Body of pancreas (tissue), 4 donors: ENCODE results near the gene RAB13. TPM values are rescaled to one million over a fixed set of nuclear protein-coding genes. Genes with fewer than 3 reads are reported as not detected.
"Not testable (repeated sequence)": the region's sequence is repeated elsewhere in the genome, so short reads cannot be mapped to it uniquely, and the experiment has no call there.

Source experiments
- ATAC-seq: fragments of 150-250 bp; one replicate; pipeline ENCODE4 v1.9.1; 2016
- DNase-seq, 4 donors: peaks; one replicate each; pipeline ENCODE4 v3.0.0-alpha.2; 2019
- H3K27ac ChIP-seq, 4 donors: fragments of 200-600 bp; sonication (generic); 1 replicate in 3 of 4; 2 replicates in 1 of 4; pipeline versions ENCODE4 v1.5.1 to v1.6.1; 2016 to 2019; ENCODE audit warnings: mild to moderate bottlenecking in 1 of 4, mixed read lengths in 1 of 4, moderate library complexity in 1 of 4
- H3K27me3 ChIP-seq, 2 donors: fragments of 200-600 bp; sonication (generic); one replicate each; pipeline ENCODE4 v1.6.0; 2016; ENCODE audit warnings: mild to moderate bottlenecking in 1 of 2
- H3K36me3 ChIP-seq, 2 donors: fragments of 200-600 bp; sonication (generic); replicated peaks in 1 of 2; 2 replicates each; pipeline ENCODE4 v1.5.1; 2016; ENCODE audit warnings: low read depth in 2 of 2; ENCODE audit not compliant: insufficient read depth in 1 of 2
- H3K4me1 ChIP-seq: fragments of 200-600 bp; sonication (generic); one replicate; pipeline ENCODE4 v1.6.0; 2016
- H3K4me3 ChIP-seq, 2 donors: fragments of 200-600 bp; sonication (generic); 1 replicate in 1 of 2; 2 replicates in 1 of 2; pipeline ENCODE4 v1.5.1; 2016 to 2019
- H3K9me3 ChIP-seq, 3 donors: fragments of 200-600 bp; sonication (generic); 1 replicate in 2 of 3; 2 replicates in 1 of 3; pipeline ENCODE4 v1.5.1; 2016
- POLR2A ChIP-seq, 3 donors: fragments of 450-650 bp; IDR thresholded peaks; one replicate each; pipeline ENCODE4 v1.6.1; 2016; ENCODE audit warnings: antibody characterized with exemption in 3 of 3, mild to moderate bottlenecking in 2 of 3
- WGBS, 2 donors: methylation state at CpG; one replicate each; pipeline ENCODE4 v1.1.5; 2017; 5-methylcytosine and 5-hydroxymethylcytosine counted together
- intact Hi-C: fragments of 100-400 bp; cut with DNase I; formaldehyde crosslinking; loops from one replicate; pipeline ENCODE4 v1.15.1; 2023
- total RNA-seq, 2 donors: library from RNA; depleted of rRNA; stranded (reverse); fragments of >200 nt; gene quantifications; one replicate each; pipeline ENCODE4 v1.1.0, GENCODE V29; 2016
- TF ChIP-seq, protein P1 (sequence below), 7 experiments: fragments of 450-650 bp in 4 of 7; fragments of 200-600 bp in 3 of 7; sonication (generic) in 3 of 7; IDR thresholded peaks; one replicate each; pipeline ENCODE4 v1.5.1; 2016 to 2019; ENCODE audit warnings: antibody characterized with exemption in 7 of 7

The RAB13 gene
- total RNA-seq, 2 donors from 2014 or later, result 16.2 to 29.6 TPM

DNA sequence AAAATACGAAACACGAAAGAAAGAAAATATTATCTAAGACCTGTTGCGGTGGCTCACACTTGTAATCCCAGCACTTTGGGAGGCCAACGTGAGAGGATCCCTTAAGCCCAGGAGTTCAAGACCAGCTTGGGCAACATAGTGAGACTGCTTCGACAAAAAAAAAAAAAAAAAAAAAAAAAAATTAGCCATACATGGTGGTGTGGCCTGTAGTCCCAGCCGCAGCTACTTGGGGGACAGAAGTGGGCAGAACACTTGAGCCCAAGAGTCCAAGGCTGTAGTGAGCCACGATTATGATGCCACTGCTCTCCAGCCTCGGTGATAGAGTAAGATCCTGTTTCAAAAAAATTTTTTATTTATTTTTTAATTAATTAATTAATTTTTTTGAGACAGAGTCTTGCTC is 1.5 kb upstream of the RAB13 start:
- Histone ChIP-seq H3K9me3 (no peaks in the 10 kb centered on the region), H3K27me3 (no peaks in the 10 kb centered on the region), H3K36me3 (no peaks in the 10 kb centered on the region), H3K27ac (peak overlapping the region in 1 of 4 donors; percentile 93), H3K4me3 (no peak overlapping the region), H3K4me1 (peaks cover 44% of the 10 kb centered on the region)
- intact Hi-C loops, result no loop called here
- TF ChIP-seq POLR2A (IDR thresholded peaks at IDR 0.05), result no peak
- TF ChIP-seq, protein P1, sequence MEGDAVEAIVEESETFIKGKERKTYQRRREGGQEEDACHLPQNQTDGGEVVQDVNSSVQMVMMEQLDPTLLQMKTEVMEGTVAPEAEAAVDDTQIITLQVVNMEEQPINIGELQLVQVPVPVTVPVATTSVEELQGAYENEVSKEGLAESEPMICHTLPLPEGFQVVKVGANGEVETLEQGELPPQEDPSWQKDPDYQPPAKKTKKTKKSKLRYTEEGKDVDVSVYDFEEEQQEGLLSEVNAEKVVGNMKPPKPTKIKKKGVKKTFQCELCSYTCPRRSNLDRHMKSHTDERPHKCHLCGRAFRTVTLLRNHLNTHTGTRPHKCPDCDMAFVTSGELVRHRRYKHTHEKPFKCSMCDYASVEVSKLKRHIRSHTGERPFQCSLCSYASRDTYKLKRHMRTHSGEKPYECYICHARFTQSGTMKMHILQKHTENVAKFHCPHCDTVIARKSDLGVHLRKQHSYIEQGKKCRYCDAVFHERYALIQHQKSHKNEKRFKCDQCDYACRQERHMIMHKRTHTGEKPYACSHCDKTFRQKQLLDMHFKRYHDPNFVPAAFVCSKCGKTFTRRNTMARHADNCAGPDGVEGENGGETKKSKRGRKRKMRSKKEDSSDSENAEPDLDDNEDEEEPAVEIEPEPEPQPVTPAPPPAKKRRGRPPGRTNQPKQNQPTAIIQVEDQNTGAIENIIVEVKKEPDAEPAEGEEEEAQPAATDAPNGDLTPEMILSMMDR (IDR thresholded peaks at IDR 0.05), result no peak
- WGBS, 2 donors, result 75 to 80% methylated on average over 6 to 8 of the region's 8 CpGs
- DNase-seq (no peak), ATAC-seq (no peak)

DNA sequence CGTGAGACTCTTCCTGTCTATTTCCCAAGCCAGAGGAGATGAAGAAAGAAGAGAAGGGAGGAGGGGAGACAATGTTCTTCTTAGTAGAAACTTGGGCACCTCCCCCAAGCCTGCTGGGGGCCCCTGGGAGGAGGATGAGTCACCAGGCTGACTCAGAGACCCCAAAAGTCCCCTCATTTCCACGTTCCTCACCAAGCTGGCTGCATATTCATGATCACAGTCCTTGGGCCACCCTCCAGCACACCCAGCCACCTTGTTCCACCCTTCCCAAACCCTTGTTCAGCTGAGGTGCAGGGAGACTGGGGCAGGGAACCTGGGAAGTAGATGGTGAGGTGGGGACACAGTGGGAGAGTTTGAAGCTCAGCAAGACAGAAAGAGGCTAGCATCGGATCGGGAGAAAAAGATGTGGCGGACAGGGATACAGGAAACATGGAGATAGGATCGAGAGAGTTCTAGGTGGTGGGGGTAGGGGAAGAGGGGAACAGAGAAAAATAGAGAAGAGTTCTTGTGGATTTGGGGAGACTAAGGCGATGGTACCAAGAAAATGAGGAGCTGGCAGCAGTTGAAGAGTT is 712 bp downstream of the RAB13 start:
- Histone ChIP-seq H3K4me3 (peak overlapping the region; percentile 24 to 36), H3K27ac (peak overlapping the region in 3 of 4 donors; percentile 67 to 93 (median 79)), H3K4me1 (peaks cover 30% of the 10 kb centered on the region), H3K36me3 (no peaks in the 10 kb centered on the region), H3K27me3 (no peaks in the 10 kb centered on the region), H3K9me3 (no peaks in the 10 kb centered on the region)
- WGBS, 2 donors, result 8 to 12% methylated on average over 7 of the region's 7 CpGs
- TF ChIP-seq POLR2A (IDR thresholded peaks at IDR 0.05), result no peak
- TF ChIP-seq, protein P1 (IDR thresholded peaks at IDR 0.05), result no peak
- DNase-seq, result peak in 2 of 4 donors; percentile 31 to 45
- intact Hi-C loops, result no loop called here
- ATAC-seq, result no peak

GRCh38 chr1:153984123-153984894 is 1.8 kb downstream of the RAB13 start:
- ATAC-seq (no peak), DNase-seq (no peak)
- Histone ChIP-seq H3K4me1 (peaks cover 25% of the 10 kb centered on the region), H3K9me3 (no peaks in the 10 kb centered on the region), H3K27ac (peak overlapping the region in 2 of 4 donors; percentile 67 to 93), H3K36me3 (no peaks in the 10 kb centered on the region), H3K27me3 (no peaks in the 10 kb centered on the region), H3K4me3 (no peak overlapping the region)
- WGBS, 2 donors, result 67 to 76% methylated on average over 6 of the region's 6 CpGs
- TF ChIP-seq POLR2A (IDR thresholded peaks at IDR 0.05), result no peak
- TF ChIP-seq, protein P1 (IDR thresholded peaks at IDR 0.05), result no peak
- intact Hi-C loops, result loop anchor here (5.0 kb wide), 1 partner anchor 192 kb away; no protein-coding TSS in a partner anchor

GRCh38 chr1:153981735-153982134 is 4.4 kb downstream of the RAB13 start:
- H3K27me3 ChIP-seq, H3K4me3 ChIP-seq, H3K27ac ChIP-seq, H3K36me3 ChIP-seq, ATAC-seq, DNase-seq, H3K9me3 ChIP-seq: not testable (repeated sequence)
- intact Hi-C loops, result loop anchor here (5.0 kb wide), 1 partner anchor 189 kb away; no protein-coding TSS in a partner anchor
- H3K4me1 ChIP-seq, result peaks cover 30% of the 10 kb centered on the region
- WGBS, 2 donors, result 94 to 97% methylated on average over 2 of the region's 2 CpGs

DNA sequence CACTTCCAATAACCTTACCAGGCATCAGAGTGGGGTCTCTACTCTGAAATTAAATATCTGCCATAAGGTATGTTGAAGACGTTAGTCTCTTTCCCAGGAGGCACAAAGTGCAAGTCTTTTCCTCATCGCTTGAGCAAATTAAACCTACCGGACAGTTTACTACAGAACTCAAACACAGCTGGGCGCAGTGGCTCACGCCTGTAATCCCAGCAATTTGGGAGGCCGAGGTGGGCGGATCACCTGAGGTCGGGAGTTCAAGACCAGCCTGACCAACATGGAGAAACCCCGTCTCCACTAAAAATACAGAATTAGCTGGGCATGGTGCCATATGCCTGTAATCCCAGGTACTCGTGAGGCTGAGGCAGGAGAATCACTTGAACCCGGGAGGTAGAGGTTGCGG is 7.0 kb downstream of the RAB13 start:
- ATAC-seq, H3K36me3 ChIP-seq, H3K27me3 ChIP-seq, H3K9me3 ChIP-seq, DNase-seq, intact Hi-C loops, H3K27ac ChIP-seq, H3K4me3 ChIP-seq: not testable (repeated sequence)
- H3K4me1 ChIP-seq, result peaks cover 24% of the 10 kb centered on the region
- 88 to 90% methylated on average over 12 of the region's 12 CpGs for WGBS, 2 donors
